Stimulated activated CD8-positive, alpha-beta memory T cell treated with anti-CD3 and anti-CD28 coated beads, Interleukin-7, amount 100 ng/mL, for 48 hours (primary cell): ENCODE data around the gene KRT35.

Experiments
- DNase-seq, 2 donors: peaks; one replicate each; pipeline ENCODE4 v3.0.0-alpha.2; 2020; ENCODE audit warnings: low read depth in 1 of 2; ENCODE audit errors: extremely low read depth in 1 of 2

The KRT35 gene

DNA sequence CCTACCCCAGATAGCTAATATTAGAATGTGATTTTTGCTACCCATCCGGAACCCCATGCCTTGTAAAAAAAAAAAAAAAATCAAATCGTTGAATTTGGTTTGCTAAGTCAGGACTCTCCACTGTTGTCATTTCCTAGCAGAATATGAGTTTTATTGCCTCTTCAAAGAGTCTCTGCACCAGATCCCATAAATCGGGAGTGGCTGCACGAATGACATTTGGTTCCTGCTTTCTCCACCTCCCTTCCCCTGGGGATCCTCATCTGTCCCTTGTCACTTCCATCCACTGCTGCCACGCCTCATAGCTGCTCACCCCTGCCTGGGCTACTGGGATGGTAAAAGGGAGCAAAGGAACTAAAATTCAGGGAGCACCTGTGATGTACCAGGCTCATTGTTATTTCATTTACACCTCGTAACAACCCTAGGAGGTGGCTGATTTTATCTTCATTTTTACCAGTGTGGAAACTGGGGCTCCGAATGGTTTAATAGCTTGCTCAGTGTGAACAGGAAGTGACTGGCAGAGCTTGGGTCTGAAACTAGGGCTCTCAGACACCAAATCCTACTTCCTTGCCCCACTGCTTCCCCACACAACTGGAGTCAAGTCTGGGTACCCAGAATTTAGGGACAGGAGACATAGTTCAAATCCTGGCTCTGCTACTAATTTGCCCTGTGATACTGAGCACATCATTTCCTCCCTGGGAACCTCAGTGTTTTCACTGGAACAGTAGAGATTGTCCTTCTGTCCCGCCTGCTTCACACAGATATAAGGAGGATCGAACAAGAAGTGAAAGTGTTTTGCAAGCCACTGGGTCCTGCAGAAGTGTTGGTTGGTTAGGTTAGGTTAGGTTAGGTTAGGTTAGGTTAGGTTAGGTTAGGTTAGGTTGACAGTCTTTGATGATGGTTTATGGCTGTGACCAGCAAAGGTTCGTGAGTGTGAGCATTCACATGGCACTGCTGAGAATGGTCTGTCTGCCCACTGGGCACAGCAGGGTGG, 9.3 kb upstream of the KRT35 start:
- no peak for DNase-seq

DNA sequence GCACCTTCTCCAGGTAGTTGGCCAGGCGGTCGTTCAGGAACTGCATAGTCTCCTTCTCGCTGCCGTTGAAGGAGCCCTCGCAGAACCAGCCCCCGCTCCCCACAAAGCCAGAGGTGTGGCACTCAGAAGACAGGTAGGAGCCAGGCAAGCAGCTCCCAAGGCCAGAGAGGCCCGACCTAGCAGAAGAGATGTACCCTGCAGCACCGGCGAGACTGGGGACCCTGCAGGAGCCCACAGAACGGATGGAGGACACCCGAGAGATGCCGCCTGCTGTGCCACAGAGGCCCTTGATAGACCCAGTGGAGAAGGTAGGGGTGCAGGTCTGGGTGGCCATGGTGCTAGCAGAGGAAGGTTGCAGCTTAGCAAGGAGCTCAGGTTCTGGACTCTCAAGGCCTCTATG, 8.6 kb upstream of the KRT35 start, which contains the start of gene KRT36:
TSS of gene KRT36 (minus strand) at position 380 of the 400 bp plus-strand sequence. CDS start at position 334, 46 bp downstream.
- no peak for DNase-seq

DNA sequence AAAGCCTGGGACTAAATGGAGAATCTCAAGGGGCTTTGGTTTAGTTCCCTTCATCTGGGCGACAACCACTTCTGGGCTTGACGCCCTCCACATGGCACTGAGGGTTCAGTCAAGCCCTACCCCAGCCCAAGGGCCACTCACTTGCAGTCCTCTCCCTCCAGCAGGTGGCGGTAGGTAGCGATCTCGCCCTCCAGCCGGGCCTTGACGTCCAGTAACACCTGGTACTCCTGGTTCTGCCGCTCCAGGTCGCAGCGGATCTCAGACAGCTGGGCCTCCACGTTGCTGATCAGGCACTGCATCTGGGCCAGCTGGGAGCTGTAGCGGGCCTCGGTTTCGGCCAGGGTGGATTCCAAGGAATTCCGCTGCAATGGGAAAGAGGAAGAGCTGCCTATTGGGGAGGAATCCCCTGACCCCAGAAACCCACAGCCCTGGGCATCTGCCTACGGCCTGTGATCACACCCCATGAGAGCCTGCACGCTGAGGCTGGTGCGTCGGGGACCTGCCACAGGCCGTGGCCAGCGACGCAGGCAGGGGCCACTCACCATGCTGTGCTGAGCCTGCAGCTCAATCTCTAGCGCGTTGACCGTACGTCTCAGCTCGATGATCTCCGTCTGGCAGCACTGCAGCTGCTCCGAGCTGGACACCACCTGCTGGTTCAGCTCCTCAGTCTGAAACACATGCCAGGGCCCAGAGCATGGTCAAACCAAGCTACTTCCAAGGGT, 6.0 kb upstream of the KRT35 start:
- peak; percentile 3 to 22 for DNase-seq

DNA sequence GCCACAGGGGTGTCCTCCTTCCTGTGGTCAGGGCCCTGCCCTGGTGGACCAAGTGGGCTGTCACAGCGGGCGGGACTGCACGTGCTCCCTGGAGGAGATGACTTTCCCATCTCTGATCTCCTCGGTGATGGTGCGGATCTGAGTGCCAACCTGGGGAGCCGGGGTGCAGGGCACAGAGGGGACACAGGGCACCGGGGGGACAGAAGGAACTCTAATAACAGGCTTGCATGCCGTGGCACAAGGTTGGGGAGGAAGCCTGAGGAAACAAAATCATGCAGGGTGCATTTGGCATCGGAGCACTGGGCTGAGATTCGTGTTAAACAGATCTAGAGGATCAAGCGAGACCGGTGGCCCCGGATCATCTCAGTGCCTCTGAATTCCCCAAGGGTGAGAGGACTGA, 5.4 kb upstream of the KRT35 start:
- no peak for DNase-seq

DNA sequence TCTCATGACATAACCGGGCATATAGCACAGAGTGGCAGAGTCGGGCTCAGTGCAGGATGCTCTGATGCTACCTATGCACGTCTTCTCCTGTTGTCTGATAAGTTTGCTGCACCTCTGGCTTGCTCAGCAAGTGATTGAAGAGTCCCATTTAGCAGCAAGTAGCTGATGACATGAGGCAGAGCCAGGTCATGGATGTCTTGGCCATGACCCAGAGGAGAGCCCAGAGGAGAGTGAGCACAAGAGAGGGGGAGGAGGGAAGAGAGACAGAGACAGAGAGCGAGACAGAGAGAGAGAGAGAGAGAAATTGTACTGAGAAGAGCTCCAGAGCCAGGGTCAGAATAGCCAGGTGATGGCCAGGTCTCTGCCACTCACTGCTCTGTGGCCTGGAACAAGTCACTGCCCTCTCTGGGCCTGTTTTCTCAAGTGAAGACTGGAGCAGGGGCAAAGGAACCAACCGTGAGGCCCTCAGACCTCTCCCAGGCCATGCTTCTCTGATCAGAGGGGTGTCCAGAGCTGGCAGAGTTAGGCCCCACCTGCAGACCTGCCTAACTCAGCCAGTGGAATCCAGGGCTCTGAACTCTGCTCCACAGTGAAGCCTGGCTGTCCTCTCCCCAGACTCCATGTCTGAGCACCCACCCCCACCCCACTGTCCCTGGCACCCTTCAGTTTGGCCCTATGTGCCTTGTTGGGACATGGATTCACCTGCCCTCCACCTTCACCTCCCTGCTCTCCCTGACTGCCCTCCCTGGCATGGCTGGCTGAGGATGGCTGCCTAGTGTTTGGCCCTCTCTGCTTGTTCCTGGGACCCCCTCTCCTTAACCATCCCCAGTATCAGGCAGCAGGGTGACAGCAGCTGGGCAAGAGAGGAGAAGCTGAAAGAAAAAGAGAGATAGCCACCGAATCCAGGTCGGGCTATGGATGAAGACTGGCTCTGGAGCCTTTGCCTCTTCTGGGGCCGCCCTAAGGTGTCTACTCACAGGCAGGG, 4.3 kb upstream of the KRT35 start:
- DNase-seq = no peak

DNA sequence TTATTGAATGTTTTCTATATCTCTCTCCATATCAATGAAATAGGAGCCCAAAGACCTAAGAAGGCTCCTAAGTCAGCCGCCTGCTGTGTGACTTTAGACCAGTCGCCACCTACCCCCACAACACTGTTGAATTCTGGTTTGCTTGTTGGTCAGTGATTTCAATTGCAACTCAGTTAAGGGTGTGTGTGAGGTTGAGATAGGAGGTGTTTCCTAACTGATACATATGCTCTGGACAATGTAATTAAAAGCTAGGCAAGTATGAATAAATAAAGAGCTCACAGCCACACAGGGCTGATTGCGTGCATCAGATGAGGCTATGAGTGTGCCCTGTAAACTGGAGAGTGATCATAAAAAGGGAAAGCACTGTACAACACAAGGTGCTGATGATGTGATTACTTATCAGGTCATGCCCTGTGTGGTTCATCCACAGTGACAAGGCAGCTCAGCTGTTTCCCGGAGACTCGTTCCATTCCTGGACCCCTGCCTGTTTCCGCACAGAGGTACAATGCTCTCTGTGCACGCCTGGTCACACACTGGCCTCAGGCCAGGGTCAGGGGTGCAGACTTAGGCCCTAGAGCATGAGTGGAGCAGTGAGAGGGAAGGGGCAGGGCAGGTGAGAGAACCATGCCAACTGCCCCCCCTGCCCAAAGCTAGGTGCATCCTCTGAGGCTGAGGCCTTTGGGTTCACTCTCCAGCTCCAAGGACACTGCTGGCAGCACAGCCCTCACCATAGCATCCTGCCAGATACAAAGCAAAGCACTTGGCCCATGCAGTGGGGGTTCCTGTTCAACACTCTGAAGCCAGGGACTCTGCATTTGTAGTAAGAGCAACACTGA, 3.3 kb upstream of the KRT35 start:
- DNase-seq = no peak

DNA sequence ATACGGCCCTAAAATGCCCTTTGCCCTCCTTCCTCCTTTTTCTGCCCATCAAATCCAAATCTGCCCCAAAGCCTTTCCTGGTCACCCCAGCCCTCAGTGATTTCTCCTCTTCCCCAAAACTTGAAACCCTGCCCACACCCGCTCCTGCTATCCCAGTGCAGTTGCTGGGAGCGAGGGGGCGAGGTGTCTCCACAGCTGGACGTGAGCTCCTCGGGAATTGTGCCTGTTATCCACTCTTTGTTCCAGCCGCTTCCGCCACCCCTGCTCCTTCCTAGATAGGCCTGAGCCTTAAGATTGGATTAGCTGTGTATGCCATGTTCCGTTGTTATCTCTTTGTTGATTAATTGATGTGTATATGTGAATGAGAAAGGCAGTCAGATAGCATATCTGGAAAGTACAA, 2.6 kb upstream of the KRT35 start:
- no peak for DNase-seq

DNA sequence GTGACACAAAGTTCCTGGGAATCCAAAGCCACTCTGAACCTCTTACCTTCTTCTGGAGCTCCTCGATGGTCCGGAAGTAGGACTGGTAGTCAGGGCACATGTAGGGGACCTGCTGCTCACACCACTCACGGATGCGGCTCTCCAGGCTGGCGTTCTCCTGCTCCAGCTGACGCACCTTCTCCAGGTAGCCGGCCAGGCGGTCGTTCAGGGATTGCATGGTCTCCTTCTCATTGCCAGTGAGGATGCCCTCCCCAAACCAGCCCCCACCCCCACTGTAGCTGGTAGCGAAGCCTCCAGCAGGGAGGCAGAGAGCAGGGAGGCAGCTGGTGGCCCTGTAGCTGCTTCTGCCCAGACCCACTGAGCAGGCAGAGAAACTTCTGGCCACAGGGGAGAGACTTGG, 370 bp downstream of the KRT35 start:
- DNase-seq = no peak

DNA sequence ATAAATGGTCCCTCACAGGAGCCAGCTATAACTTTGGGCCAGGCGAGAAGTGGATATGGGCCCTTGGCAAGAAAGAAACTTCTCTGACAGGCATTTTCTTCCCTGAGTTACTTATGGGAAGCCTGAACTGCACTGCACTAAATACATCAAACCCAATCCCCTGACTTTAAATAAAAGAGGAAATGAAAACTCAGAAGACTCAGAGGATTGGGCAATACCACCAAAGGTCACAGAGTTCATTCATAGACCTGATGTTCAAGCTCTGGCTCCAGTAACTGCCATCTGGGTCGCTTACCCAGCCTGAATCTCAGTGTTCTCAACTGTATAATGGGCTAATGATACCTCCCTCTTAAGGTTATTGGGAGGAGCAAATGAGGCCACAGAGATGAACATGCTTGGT, 815 bp downstream of the KRT35 start:
- DNase-seq = no peak

DNA sequence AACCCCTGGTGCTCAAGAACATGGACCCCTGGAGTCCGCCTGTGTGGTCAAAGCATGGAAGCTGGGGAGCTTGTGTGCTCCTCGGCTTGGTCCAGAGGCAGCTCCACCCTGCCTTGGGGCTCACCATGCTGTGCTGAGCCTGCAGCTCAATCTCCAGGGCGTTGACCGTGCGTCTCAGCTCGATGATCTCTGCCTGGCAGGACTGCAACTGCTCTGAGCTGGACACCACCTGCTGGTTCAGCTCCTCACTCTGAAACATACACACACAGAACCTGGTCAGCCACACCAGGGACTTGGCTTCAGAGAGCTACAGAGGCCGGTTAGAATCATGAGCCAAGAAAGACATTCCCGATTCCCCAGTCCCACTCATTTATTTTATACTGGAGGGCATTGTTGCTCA, 2.7 kb downstream of the KRT35 start:
- no peak for DNase-seq

DNA sequence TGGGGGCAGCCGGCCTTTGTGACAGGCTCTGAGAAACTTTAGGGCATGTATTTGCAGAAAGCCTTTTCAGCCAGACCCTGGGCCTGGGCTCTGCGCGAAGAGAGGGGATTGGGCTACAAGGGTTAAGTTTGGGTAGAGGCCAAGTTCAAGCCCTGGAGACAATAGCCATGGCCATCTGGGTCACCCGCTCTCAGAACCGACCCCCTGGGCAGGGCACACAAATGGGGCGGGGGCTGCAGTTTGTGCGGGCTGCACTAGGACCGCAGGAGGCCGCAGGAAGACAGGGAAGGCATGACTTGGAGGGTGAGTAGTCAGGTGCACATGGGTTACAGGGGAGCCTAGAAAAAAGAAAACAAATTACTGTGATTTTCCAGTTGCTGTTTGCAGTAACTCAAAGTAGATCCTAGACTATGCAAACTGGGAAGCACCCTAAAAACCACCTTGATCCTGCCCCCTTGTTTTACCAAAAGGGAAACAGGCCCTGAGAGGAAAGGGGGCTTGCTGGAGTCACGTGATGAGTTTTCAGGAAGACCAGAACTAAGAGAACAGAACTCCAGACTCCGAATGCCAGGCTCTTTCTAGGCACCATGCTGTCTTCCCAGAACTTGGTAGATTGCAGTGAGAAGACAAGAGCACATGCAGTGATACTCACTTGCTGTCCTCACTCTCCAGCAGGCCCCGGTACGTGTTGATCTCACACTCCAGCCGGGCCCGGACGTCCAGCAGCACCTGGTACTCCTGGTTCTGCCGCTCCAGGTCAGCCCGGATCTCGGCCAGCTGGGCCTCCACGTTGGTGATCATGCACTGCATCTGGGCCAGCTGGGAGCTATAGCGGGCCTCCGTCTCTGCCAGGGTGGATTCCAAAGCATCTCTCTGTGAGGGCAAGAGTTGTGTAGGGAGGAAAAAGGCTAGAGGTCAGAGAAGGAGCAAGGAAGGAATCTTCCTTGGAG, 3.8 kb downstream of the KRT35 start:
- DNase-seq = no peak

DNA sequence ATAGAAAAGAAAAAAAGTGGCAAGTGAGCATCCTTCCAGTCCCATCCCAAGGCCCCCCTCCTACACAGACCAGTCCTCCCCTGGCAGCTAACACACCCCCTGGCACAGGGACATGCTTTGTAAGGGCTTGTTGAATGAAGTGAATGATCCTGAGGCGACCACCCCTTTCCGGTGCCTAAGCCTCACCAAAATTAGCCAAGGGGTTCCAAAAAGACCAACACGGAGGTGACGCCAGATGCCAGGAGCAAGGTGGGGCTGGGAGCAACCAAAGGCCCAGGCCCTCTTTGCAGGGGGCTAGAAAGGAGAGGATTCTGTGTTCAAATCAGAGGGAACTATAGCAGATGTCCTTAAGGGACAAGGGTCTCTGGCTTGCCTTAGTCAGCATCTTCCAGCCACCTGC, 5.5 kb downstream of the KRT35 start:
- no peak for DNase-seq

DNA sequence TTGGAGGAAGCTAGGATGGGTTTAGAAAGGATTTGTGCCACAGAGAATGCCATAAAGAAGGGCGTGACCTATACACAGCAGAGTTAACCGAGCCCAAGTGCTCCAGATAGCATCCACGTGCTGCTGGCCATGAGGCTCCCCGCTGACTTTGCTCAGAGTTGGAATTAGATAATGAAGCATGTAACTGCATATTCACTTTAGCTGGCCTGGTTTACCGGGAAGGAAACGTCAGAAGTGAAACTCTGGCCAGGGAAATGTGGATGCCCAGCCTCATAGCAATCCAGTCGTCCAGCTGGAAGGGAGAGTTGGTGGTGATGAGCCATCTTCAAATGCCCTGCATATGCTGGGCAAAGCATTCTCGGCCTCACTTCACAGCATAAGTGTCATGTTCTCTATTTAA, 6.1 kb downstream of the KRT35 start:
- no peak for DNase-seq

DNA sequence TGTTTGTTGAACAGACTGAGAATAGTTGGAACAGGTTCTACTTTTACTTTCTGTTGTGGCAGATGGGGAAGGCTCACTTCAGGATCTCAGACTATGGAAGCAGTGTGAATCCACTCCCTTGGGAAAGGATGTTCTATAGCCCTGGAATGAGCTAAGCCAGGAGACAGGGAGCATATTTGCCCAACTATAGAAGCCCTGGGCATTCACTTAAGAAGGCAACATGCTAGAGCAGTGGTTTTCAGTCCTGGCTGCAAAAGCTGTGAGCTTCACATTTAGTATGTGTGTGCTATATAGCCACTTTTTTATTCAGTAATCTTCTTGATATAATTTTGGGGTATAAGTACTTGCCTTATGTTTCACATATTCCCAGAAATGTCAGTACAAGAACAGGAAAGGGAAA, 12.6 kb downstream of the KRT35 start:
- no peak for DNase-seq

DNA sequence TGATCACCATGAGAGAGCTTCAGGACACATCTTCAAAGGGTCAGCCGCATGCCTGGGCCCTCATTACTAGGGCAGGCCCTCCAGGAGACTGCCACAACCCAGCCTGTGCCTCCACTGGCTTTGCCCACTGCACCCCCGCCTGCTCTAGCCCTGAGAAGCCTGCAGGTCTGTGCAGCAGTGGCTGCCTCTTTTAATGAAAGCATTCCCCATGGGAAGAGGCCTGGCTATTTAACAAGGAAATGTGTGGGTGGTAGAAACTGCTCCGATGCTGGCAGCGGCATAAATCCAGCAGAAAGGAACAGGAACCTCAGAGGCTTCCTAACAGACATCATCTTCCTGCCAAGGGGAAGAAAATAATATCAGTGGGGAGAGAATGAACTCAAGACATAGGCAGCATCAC, 13.4 kb downstream of the KRT35 start:
- no peak for DNase-seq

DNA sequence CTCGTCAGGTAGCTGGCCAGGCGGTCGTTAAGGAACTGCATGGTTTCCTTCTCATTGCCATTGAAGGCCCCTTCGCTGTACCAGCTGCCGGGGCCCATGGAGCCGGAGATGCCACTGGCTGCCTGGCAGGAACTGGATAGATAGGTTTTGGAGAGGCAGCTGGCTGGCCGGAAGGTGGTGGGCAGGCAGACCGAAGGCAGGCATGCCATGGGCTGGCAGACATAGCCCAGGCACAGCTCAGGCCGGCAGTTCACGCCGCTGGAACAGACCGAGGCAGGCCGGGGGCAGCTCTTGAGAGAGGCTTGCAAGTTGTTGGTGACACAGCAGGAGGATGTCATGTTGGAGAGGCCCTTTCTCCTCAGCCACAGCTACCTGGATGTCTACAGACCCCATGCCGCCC, 14.0 kb downstream of the KRT35 start, which contains the start of gene KRT32:
TSS of gene KRT32 (minus strand) at position 399 of the 400 bp plus-strand sequence. CDS start at position 338, 61 bp downstream.
- no peak for DNase-seq

DNA sequence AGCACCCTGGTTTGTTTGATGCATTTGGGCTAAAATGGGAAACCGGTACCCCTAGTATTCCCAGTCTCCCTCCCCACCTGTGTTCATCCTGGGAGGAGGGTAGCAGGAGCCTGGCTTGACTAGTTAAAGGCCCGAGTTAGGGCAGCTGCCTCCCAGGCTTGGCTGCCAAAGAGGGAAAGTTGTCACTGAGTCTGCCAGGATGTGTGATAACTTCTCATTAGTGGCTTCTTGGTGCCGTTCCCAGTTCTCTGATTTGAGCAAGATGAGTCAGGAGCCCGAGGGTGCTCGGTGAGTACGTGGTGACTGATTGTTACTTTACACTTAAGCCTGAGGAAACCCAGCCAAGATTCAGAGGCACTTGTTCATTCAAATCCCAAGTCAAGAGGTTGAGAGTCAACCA, 16.3 kb downstream of the KRT35 start:
- no peak for DNase-seq

DNA sequence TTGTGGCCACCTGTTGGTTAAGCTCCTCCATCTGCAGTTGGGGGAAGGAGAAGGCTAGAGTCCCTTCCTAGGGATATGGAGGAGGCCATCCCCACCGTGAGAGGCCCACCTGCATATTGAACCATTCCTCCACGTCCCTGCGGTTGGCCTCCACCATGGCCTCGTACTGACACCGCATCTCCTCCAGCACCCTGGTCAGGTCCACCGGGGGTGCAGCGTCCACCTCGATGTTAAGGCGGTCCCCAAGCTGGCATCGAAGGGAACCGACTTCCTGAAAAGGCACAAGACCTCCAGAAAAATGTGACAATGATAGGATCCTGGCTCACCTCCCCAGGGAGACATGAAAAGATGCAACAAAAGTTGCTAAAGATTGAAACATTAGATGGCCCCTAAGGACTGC, 16.8 kb downstream of the KRT35 start:
- DNase-seq = no peak

DNA sequence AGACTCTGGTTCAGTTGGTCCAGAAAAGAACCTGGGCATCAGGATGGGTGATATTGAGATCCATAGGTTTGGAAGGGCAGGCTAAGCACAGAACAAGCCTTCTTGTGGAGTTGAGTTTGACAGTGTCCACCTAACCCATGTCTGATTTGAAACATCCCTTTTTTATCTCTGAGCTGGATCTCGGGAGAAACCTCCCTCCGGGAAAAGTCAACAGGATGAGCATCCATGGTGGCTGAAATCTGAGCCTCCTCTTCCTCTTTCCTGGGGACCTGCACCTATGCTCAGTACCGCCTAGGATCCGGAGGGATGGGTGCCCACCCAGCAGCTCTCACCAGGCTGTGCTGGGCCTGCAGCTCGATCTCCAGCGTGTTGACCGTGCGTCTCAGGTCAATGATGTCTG, 17.2 kb downstream of the KRT35 start:
- DNase-seq = no peak
